LoVo (cell line): Measurements from ENCODE around the gene RBM14.
"Not testable (repeated sequence)": the region's sequence is repeated elsewhere in the genome, so short reads cannot be mapped to it uniquely, and the experiment has no call there.

Experiments
- DNase-seq: peaks from one replicate; pipeline ENCODE4 v3.0.0-alpha.2; 2016; ENCODE audit warnings: low spot score

The RBM14 gene

GRCh38 chr11:66637557-66638176, 21.2 kb downstream of the RBM14 start:
- peak; percentile 21 for DNase-seq

DNA sequence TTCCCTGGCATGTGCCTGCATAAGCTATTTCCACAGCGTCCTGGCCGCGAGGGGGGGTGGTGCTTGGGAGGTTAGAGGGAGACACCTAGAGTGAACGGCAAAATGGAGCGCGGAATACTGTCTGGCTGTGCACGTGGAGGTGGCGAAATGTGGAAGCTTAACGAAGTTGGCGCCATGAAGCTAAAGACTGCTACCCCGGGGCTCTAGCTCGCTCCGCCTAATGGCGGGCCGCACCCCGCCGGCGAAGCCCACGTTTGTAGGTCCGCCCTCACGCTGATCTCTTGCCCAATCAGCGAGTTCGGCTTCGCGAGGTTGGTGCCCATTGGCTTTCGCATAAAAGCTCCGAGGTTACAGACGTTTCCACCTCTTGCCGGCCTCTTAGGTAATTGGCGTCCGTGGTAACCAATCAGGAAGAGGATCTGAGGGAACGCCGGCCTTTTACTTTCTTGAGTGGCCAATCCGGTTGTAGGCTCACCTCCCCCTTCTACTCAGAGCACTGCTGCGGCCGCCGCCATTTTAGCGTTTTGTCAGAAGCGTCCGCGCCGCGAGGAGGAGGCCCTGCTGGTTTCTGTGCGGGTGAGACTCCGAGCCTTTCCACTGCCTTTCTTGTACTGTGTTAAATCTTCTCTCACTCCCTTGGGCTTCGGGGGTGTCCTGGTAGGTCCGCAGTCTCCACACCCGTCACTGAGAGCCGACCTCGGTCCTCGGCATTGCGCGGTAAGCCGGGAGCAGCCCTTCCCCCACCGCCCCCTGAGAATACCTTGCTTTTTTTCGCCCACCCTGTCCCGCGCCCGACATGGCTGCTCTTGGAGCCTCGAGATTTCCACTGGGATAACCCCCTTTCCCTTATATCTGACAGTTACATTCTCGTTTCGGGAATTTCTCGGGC, 22.0 kb downstream of the RBM14 start, which contains the start of gene RBM4:
Gene RBM4 (plus strand): TSS at position 527 of the 889 bp plus-strand sequence. CDS start 1,009 bp downstream, outside the sequence.
- DNase-seq = peak; percentile 100

DNA sequence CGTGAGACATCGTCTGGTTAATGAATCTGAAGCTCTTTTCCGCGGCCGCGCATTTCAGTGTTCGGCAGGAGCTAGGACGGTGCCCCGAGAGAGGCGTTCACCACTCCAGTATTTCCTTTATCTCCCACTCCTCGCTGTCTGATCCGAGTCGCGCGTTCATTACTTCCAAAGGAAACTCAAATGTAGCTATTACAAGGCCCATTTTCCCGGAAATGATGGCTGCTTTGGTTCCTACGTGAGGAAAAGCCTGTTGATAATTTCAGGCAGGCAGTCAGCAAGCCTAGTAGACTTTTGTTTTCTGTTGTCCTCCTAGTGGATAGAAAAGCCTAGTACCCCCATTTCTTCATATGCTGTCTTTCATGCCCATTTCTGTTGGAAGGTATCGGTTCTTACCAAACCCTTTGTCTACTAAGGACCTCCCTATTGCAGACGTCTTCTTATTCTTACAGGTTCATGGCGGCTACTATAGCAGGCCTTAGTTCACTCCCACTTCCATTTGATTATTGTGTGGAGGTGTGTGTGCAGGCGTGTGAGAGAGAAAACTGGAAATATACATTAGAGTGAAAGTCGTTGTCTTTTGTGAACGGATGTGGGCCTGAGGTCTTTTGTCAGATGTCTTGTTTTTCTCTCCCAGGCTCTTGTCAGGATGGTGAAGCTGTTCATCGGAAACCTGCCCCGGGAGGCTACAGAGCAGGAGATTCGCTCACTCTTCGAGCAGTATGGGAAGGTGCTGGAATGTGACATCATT, 22.8 kb downstream of the RBM14 start:
- DNase-seq = peak; percentile 2

DNA sequence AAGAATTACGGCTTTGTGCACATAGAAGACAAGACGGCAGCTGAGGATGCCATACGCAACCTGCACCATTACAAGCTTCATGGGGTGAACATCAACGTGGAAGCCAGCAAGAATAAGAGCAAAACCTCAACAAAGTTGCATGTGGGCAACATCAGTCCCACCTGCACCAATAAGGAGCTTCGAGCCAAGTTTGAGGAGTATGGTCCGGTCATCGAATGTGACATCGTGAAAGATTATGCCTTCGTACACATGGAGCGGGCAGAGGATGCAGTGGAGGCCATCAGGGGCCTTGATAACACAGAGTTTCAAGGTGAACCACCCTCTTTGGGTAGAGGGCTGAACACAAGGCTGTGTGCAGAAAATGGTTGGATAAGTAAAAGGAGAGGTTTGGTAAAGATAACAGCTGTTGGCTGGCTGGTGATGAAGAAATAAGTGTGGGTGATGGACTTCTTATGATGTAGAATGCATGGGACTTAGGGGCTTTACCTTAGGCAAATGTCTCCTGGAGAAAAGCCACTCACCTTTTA, 23.4 kb downstream of the RBM14 start:
- not testable (repeated sequence) for DNase-seq

DNA sequence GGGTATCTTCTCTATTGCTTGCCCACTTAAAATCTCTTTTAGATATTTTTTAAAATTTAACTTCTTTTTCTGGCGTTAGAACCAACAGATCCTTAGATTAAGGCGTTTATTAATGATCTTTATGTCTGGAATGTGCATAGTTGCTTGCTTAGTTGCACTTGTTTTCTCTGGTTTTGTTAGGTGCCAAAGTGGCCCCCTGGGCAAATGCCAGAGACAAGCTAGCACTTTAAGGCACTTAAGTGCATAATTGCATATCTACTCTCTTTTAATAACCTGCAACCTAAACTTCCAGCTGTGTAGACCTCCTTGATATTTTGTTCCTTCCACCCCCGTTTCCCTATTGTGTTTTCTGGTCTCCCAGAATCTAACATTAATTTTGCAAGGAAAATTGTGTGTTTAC, 25.4 kb downstream of the RBM14 start:
- DNase-seq = no peak

DNA sequence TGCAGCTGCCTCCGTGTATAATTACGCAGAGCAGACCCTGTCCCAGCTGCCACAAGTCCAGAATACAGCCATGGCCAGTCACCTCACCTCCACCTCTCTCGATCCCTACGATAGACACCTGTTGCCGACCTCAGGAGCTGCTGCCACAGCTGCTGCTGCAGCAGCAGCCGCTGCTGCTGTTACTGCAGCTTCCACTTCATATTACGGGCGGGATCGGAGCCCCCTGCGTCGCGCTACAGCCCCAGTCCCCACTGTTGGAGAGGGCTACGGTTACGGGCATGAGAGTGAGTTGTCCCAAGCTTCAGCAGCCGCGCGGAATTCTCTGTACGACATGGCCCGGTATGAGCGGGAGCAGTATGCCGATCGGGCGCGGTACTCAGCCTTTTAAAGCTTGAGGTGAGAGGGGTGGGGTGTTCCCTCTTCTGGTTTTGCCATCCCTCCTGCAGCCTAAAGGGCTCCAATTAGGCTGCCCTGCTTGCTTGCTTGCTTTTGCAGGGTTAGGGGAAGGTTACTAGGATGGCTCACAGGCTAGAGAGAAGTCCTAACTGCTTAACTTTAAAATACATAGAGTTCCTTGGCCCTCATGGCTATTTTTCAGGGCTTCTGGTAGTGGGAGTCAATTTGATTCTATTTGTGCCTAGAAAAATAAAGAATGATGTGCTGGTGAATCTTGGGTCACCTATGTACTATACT, 27.5 kb downstream of the RBM14 start:
- DNase-seq = no peak

DNA sequence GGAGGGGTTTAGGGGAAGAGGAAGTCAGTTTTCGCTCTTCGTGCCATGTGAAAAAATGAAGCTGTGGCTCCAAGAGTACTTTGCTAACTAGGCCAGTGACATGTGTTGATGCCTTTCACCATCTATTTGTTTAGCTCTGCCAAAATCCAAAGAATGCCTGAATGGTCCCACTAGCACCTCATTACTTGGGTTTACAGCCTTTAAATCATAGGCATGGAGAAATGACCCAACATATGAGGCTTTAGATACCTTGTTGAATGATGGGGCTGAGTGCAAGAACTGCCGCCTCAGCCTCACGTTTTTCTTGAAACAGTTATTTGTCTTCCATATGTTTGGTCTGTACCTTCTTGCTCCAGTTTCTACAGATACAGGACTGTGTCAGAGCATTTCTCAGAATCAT, 30.4 kb downstream of the RBM14 start:
- no peak for DNase-seq

DNA sequence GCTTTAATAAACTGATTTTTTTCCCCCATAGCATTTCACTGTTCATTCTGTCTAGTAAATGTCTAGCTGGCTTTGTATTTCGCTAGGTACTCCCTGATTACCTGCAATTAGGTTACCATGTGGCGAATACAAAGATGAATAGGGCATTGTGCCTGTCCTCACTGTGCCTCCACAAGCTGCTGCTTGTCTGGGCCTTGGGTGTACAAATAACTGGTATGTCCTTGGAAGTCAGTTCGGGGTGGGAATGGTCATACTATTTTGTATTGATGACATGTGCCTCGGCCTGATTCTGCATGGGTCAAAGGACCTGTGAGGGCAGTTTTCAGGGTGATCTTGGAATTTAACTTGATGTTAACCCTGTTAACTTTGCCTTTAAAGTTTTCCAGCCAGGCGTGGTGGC, 33.5 kb downstream of the RBM14 start:
- no peak for DNase-seq

DNA sequence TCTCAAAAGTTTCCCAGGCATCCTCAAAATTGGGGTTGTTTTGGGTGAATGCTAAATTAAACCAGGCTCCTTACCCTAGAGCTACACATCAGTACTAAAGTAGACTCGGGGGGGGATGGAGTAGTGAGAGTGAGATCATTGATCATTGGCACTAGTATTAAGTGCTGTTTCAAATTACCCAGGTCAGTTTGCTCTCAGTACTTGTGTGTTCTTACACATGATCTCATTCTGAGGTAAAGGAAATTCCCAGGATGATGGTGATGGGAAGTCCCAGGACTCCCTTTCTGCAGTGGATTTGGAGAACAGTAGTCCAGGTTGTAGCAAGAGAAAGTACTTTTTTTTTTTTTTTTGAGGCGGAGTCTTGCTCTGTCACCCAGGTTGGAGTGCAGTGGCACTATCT, 34.6 kb downstream of the RBM14 start:
- DNase-seq = no peak

DNA sequence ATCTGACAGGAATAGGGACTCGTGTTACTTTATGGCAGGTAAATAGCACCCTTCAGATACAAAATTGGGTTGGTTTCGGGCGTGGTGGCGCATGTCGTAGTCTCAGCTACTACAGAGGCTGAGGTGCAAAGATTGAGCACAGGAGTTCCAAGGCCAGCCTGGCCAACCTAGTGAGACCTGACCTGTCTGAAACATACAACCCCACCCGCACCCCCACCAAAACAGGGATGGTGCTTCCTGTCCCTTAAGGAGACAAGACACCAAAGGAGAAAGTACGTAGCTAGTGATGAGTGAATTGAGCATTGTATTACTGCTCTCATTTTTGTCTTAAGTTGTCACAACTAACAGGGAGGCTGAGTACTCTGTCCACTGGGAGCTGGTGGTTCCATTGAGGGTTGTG, 36.2 kb downstream of the RBM14 start:
- DNase-seq = no peak

- DNase-seq = no peak
Measured at GRCh38 chr11:66653123-66653522, 36.7 kb downstream of the RBM14 start.

- no peak for DNase-seq
Measured at GRCh38 chr11:66659763-66660162, 43.3 kb downstream of the RBM14 start.

DNA sequence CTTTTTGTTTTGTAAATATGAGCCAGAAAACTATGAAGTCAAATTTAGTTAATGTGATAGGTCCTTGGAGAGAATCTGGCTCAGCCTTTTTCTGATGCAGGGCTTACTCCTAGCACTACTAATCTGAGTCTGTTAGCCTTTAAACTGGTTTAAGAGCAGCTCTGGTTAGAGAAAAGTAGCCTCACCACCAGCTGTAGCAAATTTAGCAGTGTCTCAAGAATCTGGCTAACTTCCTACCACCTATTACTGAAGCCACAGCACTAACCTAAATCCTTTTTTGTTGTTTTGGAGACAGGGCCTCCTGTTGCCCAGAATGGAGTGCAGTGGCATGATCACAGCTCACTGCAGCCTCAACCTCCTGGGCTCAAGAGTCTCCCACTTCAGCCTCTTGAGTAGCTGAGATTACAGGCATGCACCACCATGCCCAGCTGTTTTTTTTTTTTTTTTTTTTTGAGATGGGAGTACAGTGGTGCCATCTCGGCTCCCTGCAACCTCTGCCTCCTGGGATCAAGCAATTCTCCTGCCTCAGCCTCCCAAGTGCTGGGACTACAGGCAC, 47.4 kb downstream of the RBM14 start:
- DNase-seq = no peak

GRCh38 chr11:66665369-66665768, 48.9 kb downstream of the RBM14 start:
- DNase-seq = no peak

DNA sequence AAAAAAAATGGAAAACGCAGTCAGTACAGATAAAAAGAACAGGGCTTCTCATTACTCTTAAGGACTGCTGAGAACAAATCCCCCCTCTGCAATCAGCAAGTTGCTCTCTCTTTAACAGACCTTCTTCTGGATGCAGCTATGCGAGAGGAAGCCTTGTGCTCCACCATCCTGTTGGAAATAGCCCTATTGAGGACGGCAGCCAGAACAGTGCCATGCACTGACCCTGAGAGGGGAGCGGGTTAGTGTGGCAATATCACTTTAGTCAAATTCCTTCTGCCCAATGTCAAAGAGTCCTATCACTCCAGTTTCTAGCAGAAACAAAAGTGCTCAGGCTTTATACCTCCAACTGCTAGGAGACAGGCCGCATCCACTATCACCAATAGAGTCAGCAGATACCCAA, 54.4 kb downstream of the RBM14 start:
- DNase-seq = no peak

- DNase-seq = no peak
Measured at GRCh38 chr11:66674964-66675602, 58.7 kb downstream of the RBM14 start.

DNA sequence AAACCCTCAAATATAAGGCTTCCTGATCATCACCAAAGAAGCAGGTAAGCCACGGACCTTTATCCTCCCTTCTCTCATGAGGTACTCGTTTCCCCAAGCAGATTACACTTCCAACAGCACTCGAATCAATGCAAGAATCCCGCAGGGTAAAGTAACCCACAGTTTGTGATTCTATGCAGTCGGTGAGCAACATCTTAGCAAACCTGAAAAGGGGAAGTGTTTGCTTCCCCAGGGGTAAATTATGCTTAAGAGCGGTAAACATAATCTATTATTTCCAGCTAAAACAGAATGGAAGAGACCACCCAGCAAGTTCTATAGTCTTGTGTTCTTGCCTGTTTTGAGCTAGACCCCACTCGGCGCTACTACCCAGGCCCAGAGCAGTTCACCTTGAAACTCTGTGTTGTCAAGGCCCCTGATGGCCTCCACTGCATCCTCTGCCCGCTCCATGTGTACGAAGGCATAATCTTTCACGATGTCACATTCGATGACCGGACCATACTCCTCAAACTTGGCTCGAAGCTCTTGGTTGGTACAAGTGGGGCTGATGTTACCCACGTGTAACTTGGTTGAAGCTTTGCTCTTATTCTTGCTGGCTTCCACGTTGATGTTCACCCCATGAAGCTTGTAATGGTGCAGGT, 60.0 kb downstream of the RBM14 start:
- no peak for DNase-seq
